HEK293T (cell line): Measurements from ENCODE around the gene ARMC9.

Experiments used
- CTCF ChIA-PET: fragments of 350-600 bp; formaldehyde crosslinking; extraction: SDS; loops from one replicate; lab custom pipeline; 2021; ENCODE audit warnings: antibody characterized with exemption, inconsistent platforms; lab: Yijun Ruan, JAX
- POLR2A ChIA-PET: fragments of 350-600 bp; formaldehyde crosslinking; extraction: SDS; loops from one replicate; lab custom pipeline; 2020; ENCODE audit warnings: antibody characterized with exemption, inconsistent platforms; lab: Yijun Ruan, JAX
- DNase-seq: peaks from one replicate; pipeline ENCODE4 v3.0.0; 2012; ENCODE audit warnings: mixed read lengths; ENCODE audit errors: extremely low spot score
- ARNT ChIP-seq: fragments of 450-650 bp; IDR thresholded peaks from 2 replicates; pipeline ENCODE4 v1.6.1; 2017; ENCODE audit warnings: mild to moderate bottlenecking
- BHLHE40 ChIP-seq: fragments of 450-650 bp; IDR thresholded peaks from 2 replicates; pipeline ENCODE4 v1.6.1; 2016; ENCODE audit warnings: mild to moderate bottlenecking, moderate library complexity, borderline replicate concordance
- CTBP1 ChIP-seq: fragments of 450-650 bp; IDR thresholded peaks from 2 replicates; pipeline ENCODE4 v1.6.1; 2016; ENCODE audit warnings: borderline replicate concordance
- ELF4 ChIP-seq: fragments of 450-650 bp; IDR thresholded peaks from 2 replicates; pipeline ENCODE4 v1.6.1; 2017; ENCODE audit warnings: antibody characterized with exemption
- FOXA1 ChIP-seq: fragments of 450-650 bp; IDR thresholded peaks from 2 replicates; pipeline ENCODE4 v1.6.1; 2016; ENCODE audit warnings: mild to moderate bottlenecking
- FOXK2 ChIP-seq: fragments of 450-650 bp; IDR thresholded peaks from 2 replicates; pipeline ENCODE4 v1.6.1; 2016; ENCODE audit warnings: mild to moderate bottlenecking
- FOXM1 ChIP-seq: fragments of 450-650 bp; IDR thresholded peaks from 2 replicates; pipeline ENCODE4 v1.6.1; 2017; ENCODE audit warnings: mild to moderate bottlenecking, borderline replicate concordance
- HDGF ChIP-seq: fragments of 450-650 bp; IDR thresholded peaks from 2 replicates; pipeline ENCODE4 v1.6.1; 2017; ENCODE audit warnings: antibody characterized with exemption, borderline replicate concordance
- L3MBTL2 ChIP-seq: fragments of 450-650 bp; conservative IDR thresholded peaks from 2 replicates; pipeline ENCODE4 v1.6.1; 2016; ENCODE audit warnings: mild to moderate bottlenecking
- LEF1 ChIP-seq: fragments of 450-650 bp; IDR thresholded peaks from 2 replicates; pipeline ENCODE4 v1.6.1; 2017; ENCODE audit warnings: mild to moderate bottlenecking, borderline replicate concordance
- NFRKB ChIP-seq: fragments of 450-650 bp; IDR thresholded peaks from 2 replicates; pipeline ENCODE4 v1.6.1; 2016; ENCODE audit warnings: mild to moderate bottlenecking, moderate library complexity
- SP1 ChIP-seq: fragments of 450-650 bp; IDR thresholded peaks from 2 replicates; pipeline ENCODE4 v1.6.1; 2017
- SUZ12 ChIP-seq: fragments of 450-650 bp; IDR thresholded peaks from 2 replicates; pipeline ENCODE4 v1.6.1; 2016; ENCODE audit warnings: mild to moderate bottlenecking
- TARDBP ChIP-seq: fragments of 450-650 bp; IDR thresholded peaks from 2 replicates; pipeline ENCODE4 v1.6.1; 2016
- ZNF384 ChIP-seq: fragments of 450-650 bp; IDR thresholded peaks from 2 replicates; pipeline ENCODE4 v1.6.1; 2016
- TF ChIP-seq, protein P1 (sequence below): fragments of 450-650 bp; IDR thresholded peaks from 2 replicates; pipeline ENCODE4 v1.6.1; 2016

Gene ARMC9

DNA sequence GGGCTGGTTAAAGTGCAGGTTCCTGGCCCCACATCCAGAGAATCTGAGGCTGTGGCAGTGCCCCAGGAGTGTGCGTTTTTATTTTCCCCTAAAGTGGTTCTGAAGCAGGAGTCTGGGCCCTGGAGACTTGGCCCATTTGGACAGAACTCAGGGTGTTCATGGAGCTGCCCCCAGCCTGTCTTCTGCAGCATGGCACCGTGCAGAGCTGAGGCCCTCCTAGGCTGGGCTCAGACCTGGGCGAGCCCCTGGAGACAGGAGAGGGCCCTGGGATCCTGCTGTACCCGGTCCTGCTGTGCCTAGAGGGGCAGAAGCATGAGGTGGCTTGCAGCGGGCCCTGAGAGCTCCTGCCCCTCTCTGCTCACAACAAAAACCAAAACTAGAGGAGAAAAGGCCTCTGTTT, 138.3 kb downstream of the ARMC9 start:
- POLR2A ChIA-PET: no interaction called here
- CTCF ChIA-PET: no interaction called here
- DNase-seq: peak; percentile 5
- TF ChIP-seq ZNF384 (no peak), FOXA1 (no peak), HDGF (no peak), SUZ12 (no peak), LEF1 (no peak), L3MBTL2 (no peak), CTBP1 (no peak), BHLHE40 (no peak)

DNA sequence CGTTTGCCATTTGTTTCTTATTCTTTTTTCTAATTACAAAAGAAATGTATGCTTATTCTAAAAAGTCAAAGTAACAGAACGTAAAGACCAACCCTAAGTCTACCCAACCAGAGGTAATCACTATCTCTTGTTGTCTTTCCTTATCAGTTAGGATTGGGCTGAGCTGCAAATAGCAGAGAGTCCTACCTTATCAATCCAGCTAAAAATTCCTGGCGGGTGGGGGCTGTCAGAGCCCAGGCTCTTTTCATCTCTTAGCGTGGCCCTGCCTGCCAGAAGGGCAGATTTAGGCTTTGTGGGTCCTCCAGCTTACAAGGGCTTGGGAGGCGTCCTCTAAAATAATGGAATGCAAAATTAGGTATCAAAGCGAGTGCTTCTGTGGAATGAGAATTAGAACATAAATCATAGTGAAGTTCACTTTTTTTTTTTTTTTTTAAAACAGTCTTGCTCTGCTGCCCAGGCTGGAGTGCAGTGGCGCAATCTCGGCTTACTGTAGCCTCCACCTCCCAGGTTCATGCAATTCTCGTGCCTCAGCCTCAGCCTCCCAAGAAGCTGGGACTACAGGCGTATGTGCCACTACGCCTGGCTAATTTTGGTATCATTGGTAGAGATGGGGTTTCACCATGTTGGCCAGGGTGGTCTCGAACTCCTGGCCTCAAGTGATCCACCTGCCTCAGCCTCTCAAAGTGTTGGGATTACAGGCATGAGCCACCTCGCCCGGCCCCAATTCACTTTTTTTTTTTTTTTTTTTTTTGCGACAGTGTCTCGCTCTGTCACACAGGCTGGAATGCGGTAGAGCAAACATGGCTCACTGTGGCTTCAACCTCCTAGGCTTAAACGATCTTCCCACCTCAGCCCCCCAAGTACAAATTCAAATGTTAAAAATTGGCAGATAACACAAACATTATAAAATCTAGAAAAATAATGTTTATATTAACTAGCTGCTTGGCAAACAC, 139.7 kb downstream of the ARMC9 start:
- no peak for DNase-seq
- ChIA-PET CTCF (no interaction called here), POLR2A (no interaction called here)
- TF ChIP-seq, protein P1, sequence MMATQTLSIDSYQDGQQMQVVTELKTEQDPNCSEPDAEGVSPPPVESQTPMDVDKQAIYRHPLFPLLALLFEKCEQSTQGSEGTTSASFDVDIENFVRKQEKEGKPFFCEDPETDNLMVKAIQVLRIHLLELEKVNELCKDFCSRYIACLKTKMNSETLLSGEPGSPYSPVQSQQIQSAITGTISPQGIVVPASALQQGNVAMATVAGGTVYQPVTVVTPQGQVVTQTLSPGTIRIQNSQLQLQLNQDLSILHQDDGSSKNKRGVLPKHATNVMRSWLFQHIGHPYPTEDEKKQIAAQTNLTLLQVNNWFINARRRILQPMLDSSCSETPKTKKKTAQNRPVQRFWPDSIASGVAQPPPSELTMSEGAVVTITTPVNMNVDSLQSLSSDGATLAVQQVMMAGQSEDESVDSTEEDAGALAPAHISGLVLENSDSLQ: no peak
- TF ChIP-seq HDGF: no peak
- no peak for TF ChIP-seq LEF1
- TF ChIP-seq NFRKB: no peak
- no peak for TF ChIP-seq FOXA1
- no peak for TF ChIP-seq ARNT
- TF ChIP-seq FOXK2: no peak
- no peak for TF ChIP-seq ELF4
- no peak for TF ChIP-seq BHLHE40
- TF ChIP-seq FOXM1: no peak

DNA sequence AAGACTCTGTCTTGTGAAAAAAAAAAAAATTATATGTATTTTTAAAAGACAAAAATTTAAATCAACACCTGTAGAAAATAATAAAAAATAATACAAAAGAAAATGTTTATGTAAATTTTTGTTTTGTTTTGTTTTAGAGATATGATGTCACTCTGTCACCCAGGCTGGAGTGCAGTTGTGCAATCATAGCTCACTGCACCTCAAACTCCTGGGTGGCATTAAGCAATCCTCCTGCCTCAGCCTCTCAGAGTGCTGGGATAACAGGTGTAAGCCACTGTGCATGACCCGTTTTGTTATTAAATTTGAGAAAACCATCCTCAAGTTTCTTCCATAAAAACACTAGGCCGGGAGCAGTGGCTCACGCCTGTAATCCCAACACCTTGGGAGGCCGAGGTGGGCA, 140.9 kb downstream of the ARMC9 start:
- ChIA-PET CTCF (interaction anchor here (0.7 kb wide), 1 partner anchor 112 kb away, joined by 8 read pairs; no protein-coding TSS in a partner anchor), POLR2A (no interaction called here)
- TF ChIP-seq NFRKB (no peak), ZNF384 (no peak)
- TF ChIP-seq, protein P1: no peak
- DNase-seq: no peak

DNA sequence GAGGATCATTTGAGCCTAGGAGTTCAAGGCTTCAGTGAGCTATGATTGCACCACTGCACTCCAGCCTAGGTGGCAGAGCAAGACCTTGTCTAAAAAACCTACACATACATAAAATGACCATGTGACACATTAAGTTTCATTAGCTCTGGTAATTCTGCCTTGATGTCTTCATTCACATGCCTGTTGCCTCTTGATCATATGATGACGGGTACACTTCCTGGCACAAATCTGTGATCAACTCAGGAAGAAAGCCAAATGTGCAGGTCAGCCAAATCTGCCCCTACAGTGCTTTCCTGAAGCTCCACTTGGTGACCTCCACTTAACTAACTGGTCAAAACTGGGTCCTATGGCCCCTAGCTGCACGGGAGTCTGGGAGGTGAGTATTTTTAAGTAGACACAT, 142.7 kb downstream of the ARMC9 start:
- POLR2A ChIA-PET: no interaction called here

DNA sequence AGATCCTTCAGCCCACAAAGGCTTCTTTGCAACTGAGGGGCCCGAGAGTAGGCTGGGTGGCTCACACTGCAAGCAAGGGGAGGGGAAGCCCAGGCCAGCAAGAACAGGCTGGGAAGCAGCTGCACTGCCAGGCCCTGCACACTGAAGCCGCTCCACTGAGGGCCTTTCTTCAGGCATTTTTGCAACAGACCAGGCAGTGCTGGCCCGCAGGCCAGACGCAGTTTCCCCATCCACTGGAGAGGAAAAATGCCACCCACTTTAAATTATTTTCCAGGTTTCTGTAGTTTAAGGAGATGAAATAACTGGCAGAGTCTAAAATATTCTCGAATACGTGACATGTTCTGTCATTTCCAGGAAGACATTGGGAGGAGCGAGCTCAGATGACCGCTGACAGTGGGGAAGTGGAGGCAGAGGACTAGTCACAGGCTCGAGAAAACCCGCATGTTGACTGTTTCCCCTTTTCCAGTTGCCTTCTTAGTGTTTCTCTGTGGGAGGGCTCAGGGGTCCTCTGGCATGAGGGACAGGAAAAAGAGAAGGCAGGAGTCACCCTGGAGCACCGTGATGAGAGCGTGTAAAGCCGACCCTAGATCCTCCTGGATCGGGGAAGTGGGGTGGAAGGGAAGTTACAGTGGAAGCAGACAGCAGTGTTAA, 143.8 kb downstream of the ARMC9 start:
- ChIA-PET CTCF (no interaction called here), POLR2A (no interaction called here)
- no peak for DNase-seq
- TF ChIP-seq HDGF (no peak), SUZ12 (no peak), L3MBTL2 (no peak), LEF1 (no peak), CTBP1 (no peak), FOXK2 (no peak), NFRKB (no peak), TARDBP (no peak), ZNF384 (no peak), FOXA1 (no peak), SP1 (no peak), FOXM1 (no peak), ARNT (no peak)
- TF ChIP-seq, protein P1: no peak

More for the DNA sequence above, 142.7 kb downstream of the ARMC9 start:
- DNase-seq: no peak
- no peak for TF ChIP-seq ELF4
- no peak for TF ChIP-seq HDGF
- TF ChIP-seq FOXM1: no peak
- no peak for TF ChIP-seq TARDBP
- TF ChIP-seq, protein P1: no peak
- TF ChIP-seq LEF1: no peak
- TF ChIP-seq ARNT: no peak
- no peak for TF ChIP-seq ZNF384
- TF ChIP-seq FOXA1: no peak
- no peak for TF ChIP-seq BHLHE40
- TF ChIP-seq NFRKB: no peak
- TF ChIP-seq SUZ12: no peak
- TF ChIP-seq L3MBTL2: no peak
- TF ChIP-seq FOXK2: no peak
- no peak for TF ChIP-seq SP1
- no peak for TF ChIP-seq CTBP1
- CTCF ChIA-PET: no interaction called here
